B cell (primary cell): ENCODE measurements around the gene RRAS2. TPM values are rescaled to one million over a fixed set of nuclear protein-coding genes. Genes with fewer than 3 reads are reported as not detected.

ENCODE experiments used
- ATAC-seq: fragments of 200-7000 bp; cut with Tn5 transposase; one replicate; pipeline ENCODE4 v1.10.0; 2021; ENCODE audit warnings: low read depth, mild to moderate bottlenecking, moderate number of reproducible peaks, moderate library complexity
- CTCF ChIA-PET: fragments of 350-600 bp; sonication (Branson Sonifier 250); formaldehyde crosslinking; loops from one replicate; lab custom pipeline; 2021; ENCODE audit warnings: antibody characterized with exemption, inconsistent platforms; lab: Charles Lee
- POLR2A ChIA-PET: fragments of 350-600 bp; sonication (Branson Sonifier 250); formaldehyde crosslinking; loops from one replicate; lab custom pipeline; 2021; ENCODE audit warnings: antibody characterized with exemption; lab: Charles Lee
- DNase-seq: peaks from one replicate; pipeline ENCODE4 v3.0.0; 2013
- H2AFZ ChIP-seq: 2 replicates; pipeline ENCODE4 v1.6.1; 2012; ENCODE audit warnings: mild to moderate bottlenecking, low read depth, low read length; ENCODE audit not compliant: insufficient read depth, poor library complexity, severe bottlenecking
- H3K27ac ChIP-seq, 2 donors: 1 replicate in 1 of 2; 2 replicates in 1 of 2; pipeline ENCODE4 v1.5.1; 2012 to 2013; ENCODE audit warnings: low read length in 2 of 2, mild to moderate bottlenecking in 2 of 2, moderate library complexity in 1 of 2
- H3K27me3 ChIP-seq, 4 experiments: fragments of 200-600 bp in 1 of 4; sonication (generic) in 1 of 4; replicated peaks in 1 of 4; 1 replicate in 2 of 4; 2 replicates in 2 of 4; pipeline versions ENCODE4 v1.6.1 to v1.7.0; 2013 to 2016; ENCODE audit warnings: low read length in 3 of 4, mild to moderate bottlenecking in 2 of 4, mixed read lengths in 1 of 4, moderate library complexity in 1 of 4; ENCODE audit not compliant: insufficient read depth in 4 of 4, control insufficient read depth in 3 of 4; ENCODE audit errors: control extremely low read depth in 1 of 4
- H3K36me3 ChIP-seq, 2 experiments: replicated peaks in 1 of 2; 1 replicate in 1 of 2; 2 replicates in 1 of 2; pipeline versions ENCODE4 v1.6.1 to v1.7.1; 2013; ENCODE audit warnings: low read length in 1 of 2; ENCODE audit not compliant: insufficient read depth in 2 of 2, control insufficient read depth in 1 of 2; ENCODE audit errors: control extremely low read depth in 1 of 2, extremely low read depth in 1 of 2
- H3K4me1 ChIP-seq, 2 donors: fragments of 200-600 bp in 1 of 2; sonication (generic) in 1 of 2; 1 replicate in 1 of 2; 2 replicates in 1 of 2; pipeline versions ENCODE4 v1.5.1 to v1.6.1; 2013 to 2017; ENCODE audit warnings: low read length in 2 of 2; ENCODE audit not compliant: control insufficient read depth in 2 of 2, insufficient read depth in 2 of 2
- H3K4me2 ChIP-seq: replicated peaks from 2 replicates; pipeline ENCODE3; 2012; ENCODE audit warnings: mild to moderate bottlenecking, low read depth, low read length; ENCODE audit not compliant: poor library complexity, severe bottlenecking
- H3K4me3 ChIP-seq, 5 experiments: fragments of 200-600 bp in 1 of 5; sonication (generic) in 1 of 5; 1 replicate in 3 of 5; 2 replicates in 2 of 5; pipeline versions ENCODE4 v1.5.1 to v1.7.0; 2011 to 2016; ENCODE audit warnings: low read length in 4 of 5, mild to moderate bottlenecking in 4 of 5, low read depth in 2 of 5, control low read depth in 1 of 5, moderate library complexity in 1 of 5; ENCODE audit not compliant: insufficient read depth in 1 of 5; ENCODE audit errors: control extremely low read depth in 1 of 5, extremely low read depth in 1 of 5
- H3K79me2 ChIP-seq: fragments of 200-600 bp; sonication (generic); one replicate; pipeline ENCODE4 v1.6.0; 2016; ENCODE audit warnings: low read length; ENCODE audit not compliant: control insufficient read depth, insufficient read depth
- H3K9ac ChIP-seq: fragments of 200-600 bp; sonication (generic); 2 replicates; pipeline ENCODE4 v1.6.1; 2017; ENCODE audit warnings: mild to moderate bottlenecking, low read length, moderate library complexity
- H3K9me3 ChIP-seq, 3 donors: one replicate each; pipeline versions ENCODE4 v1.6.1 to v1.7.1; 2013; ENCODE audit warnings: low read length in 2 of 3; ENCODE audit not compliant: control insufficient read depth in 2 of 3, insufficient read depth in 1 of 3; ENCODE audit errors: control extremely low read depth in 1 of 3
- H4K20me1 ChIP-seq: 2 replicates; pipeline ENCODE4 v1.6.0; 2012; ENCODE audit warnings: mild to moderate bottlenecking, low read length; ENCODE audit not compliant: insufficient read depth, control insufficient read depth, poor library complexity, severe bottlenecking
- H3K27ac Mint-ChIP-seq: one replicate; pipeline ENCODE4 v1.8.0; 2021; ENCODE audit warnings: mixed read lengths
- H3K27me3 Mint-ChIP-seq: one replicate; pipeline ENCODE4 v1.8.0; 2021; ENCODE audit warnings: mixed read lengths
- H3K4me1 Mint-ChIP-seq: one replicate; pipeline ENCODE4 v1.8.0; 2021; ENCODE audit warnings: mixed read lengths
- H3K4me3 Mint-ChIP-seq: one replicate; pipeline ENCODE4 v1.8.0; 2021; ENCODE audit warnings: mixed read lengths
- H3K9me3 Mint-ChIP-seq: one replicate; pipeline ENCODE4 v1.8.0; 2022; ENCODE audit warnings: mixed read lengths; ENCODE audit not compliant: insufficient read depth
- CTCF ChIP-seq: fragments of 200-600 bp; IDR thresholded peaks from one replicate; pipeline ENCODE4 v1.8.0; 2022; ENCODE audit warnings: antibody characterized with exemption, mild to moderate bottlenecking
- EZH2 ChIP-seq: IDR thresholded peaks from 2 replicates; pipeline ENCODE4 v1.6.1; 2012; ENCODE audit warnings: borderline replicate concordance, low read depth, mild to moderate bottlenecking, moderate library complexity, low read length; ENCODE audit not compliant: insufficient read depth, poor library complexity, severe bottlenecking
- WGBS: methylation state at CpG from one replicate; pipeline ENCODE4 v1.1.5; 2013; ENCODE audit warnings: missing lambda C conversion rate; ENCODE audit not compliant: insufficient coverage; 5-methylcytosine and 5-hydroxymethylcytosine counted together
- intact Hi-C: fragments of 100-400 bp; cut with micrococcal nuclease; formaldehyde crosslinking; loops from one replicate; pipeline ENCODE4 v1.10.0; 2022
- polyA plus RNA-seq: library from polyadenylated mRNA; depleted of rRNA; stranded (reverse); fragments of >200 nt; gene quantifications from 2 replicates; pipeline ENCODE4 v1.2.3, GENCODE V29; 2012
- total RNA-seq, 2 donors: library from RNA; stranded (reverse); fragments of 120-200 nt in 1 of 2; gene quantifications; 1 replicate in 1 of 2; 2 replicates in 1 of 2; pipeline versions ENCODE4 v1.2.3 to v1.2.4, GENCODE V29; 2013 to 2022

Gene RRAS2
- total and polyA plus RNA-seq, 2 donors (not counting 1 experiment from before 2014, with no cell fraction given), result 31.8 to 72.4 TPM

- Mint-ChIP-seq H3K4me1 (peaks cover 56% of the 10 kb centered on the region), H3K4me3 (peak overlapping the region; percentile 81), H3K9me3 (no peaks in the 10 kb centered on the region), H3K27ac (peak overlapping the region; percentile 88), H3K27me3 (no peaks in the 10 kb centered on the region)
- ChIA-PET POLR2A (interaction anchor here (1.1 to 1.4 kb wide), 2 partner anchors 12 to 19 kb away, joined by 3 to 14 read pairs; no protein-coding TSS in a partner anchor), CTCF (interaction anchor here (1.0 to 5.6 kb wide), 6 partner anchors 8 to 142 kb away, joined by 3 to 50 read pairs (median 6); no protein-coding TSS in a partner anchor)
- peaks cover 91 to 93% of the 10 kb centered on the region in 2 donors for H3K4me1 ChIP-seq
- peak overlapping the region in 1 of 5 experiments; percentile 45 for H3K4me3 ChIP-seq
- H3K27me3 ChIP-seq, result no peaks in the 10 kb centered on the region
- H3K36me3 ChIP-seq, result no peaks in the 10 kb centered on the region
- H2AFZ ChIP-seq, result no peak overlapping the region
- ATAC-seq (no peak), DNase-seq (no peak)
- H3K9me3 ChIP-seq, result no peaks in the 10 kb centered on the region
- peak overlapping the region; percentile 67 for H3K4me2 ChIP-seq
- 58% methylated on average over 2 of the region's 4 CpGs for WGBS
- peak overlapping the region; percentile 40 for H3K9ac ChIP-seq
- peak overlapping the region; percentile 92 to 97 for H3K27ac ChIP-seq
- TF ChIP-seq CTCF (no peak), EZH2 (no peak)
- H4K20me1 ChIP-seq, result peaks cover 7% of the 10 kb centered on the region
- intact Hi-C loops, result loop anchor here (5.0 to 10.0 kb wide), 3 partner anchors 189 to 594 kb away; no protein-coding TSS in a partner anchor
- peaks cover 95% of the 10 kb centered on the region for H3K79me2 ChIP-seq
Observed at GRCh38 chr11:14312736-14313438, 46.1 kb downstream of the RRAS2 start.

- Mint-ChIP-seq H3K4me3 (no peak overlapping the region), H3K9me3 (no peaks in the 10 kb centered on the region), H3K27me3 (no peaks in the 10 kb centered on the region), H3K4me1 (peaks cover 39% of the 10 kb centered on the region), H3K27ac (no peak overlapping the region)
- Histone ChIP-seq H3K9ac (no peak overlapping the region), H3K4me2 (peak overlapping the region; percentile 47), H3K27me3 (no peaks in the 10 kb centered on the region), H3K36me3 (no peaks in the 10 kb centered on the region), H3K4me3 (no peak overlapping the region), H3K9me3 (no peaks in the 10 kb centered on the region), H2AFZ (no peak overlapping the region), H3K79me2 (peaks cover 95% of the 10 kb centered on the region), H3K27ac (peak overlapping the region; percentile 92 to 97), H4K20me1 (peaks cover 28% of the 10 kb centered on the region), H3K4me1 (peaks cover 88 to 91% of the 10 kb centered on the region in 2 donors)
- no CpG with 5 or more reads among the region's 1 CpG for WGBS
- DNase-seq, result no peak
- intact Hi-C loops, result loop anchor here (5.0 to 10.0 kb wide), 3 partner anchors 192 to 597 kb away; no protein-coding TSS in a partner anchor
- CTCF ChIA-PET, result interaction anchor here (0.8 to 5.6 kb wide), 7 partner anchors 10 to 144 kb away, joined by 3 to 50 read pairs (median 3); no protein-coding TSS in a partner anchor
- POLR2A ChIA-PET, result interaction anchor here (0.6 kb wide), 1 partner anchor 42 kb away, joined by 4 read pairs; no protein-coding TSS in a partner anchor
- TF ChIP-seq CTCF (no peak), EZH2 (no peak)
- no peak for ATAC-seq
Observed at GRCh38 chr11:14310679-14311078, 48.3 kb downstream of the RRAS2 start.
